Panc1 (cell line): ENCODE results near the gene IQCF6.
"Not testable (repeated sequence)": the region's sequence is repeated elsewhere in the genome, so short reads cannot be mapped to it uniquely, and the experiment has no call there.

Experiments used
- CTCF ChIP-seq: fragments of 450-650 bp; IDR thresholded peaks from 2 replicates; pipeline ENCODE4 v1.5.1; 2017; ENCODE audit warnings: mild to moderate bottlenecking
- POLR2AphosphoS5 ChIP-seq: IDR thresholded peaks from 2 replicates; pipeline ENCODE4 v1.6.1; 2012; ENCODE audit warnings: mild to moderate bottlenecking, low read depth, low read length, moderate library complexity
- SIN3A ChIP-seq: IDR thresholded peaks from 2 replicates; pipeline ENCODE4 v1.6.1; 2012; ENCODE audit warnings: low read depth, mild to moderate bottlenecking, low read length, moderate library complexity, borderline replicate concordance; ENCODE audit not compliant: insufficient read depth
- TCF7L2 ChIP-seq: IDR thresholded peaks from 2 replicates; pipeline ENCODE4 v1.6.1; 2011; ENCODE audit warnings: mild to moderate bottlenecking, low read depth, low read length, inconsistent platforms

GRCh38 chr3:51787576-51787975 lies 8.5 kb upstream of the IQCF6 start:
- not testable (repeated sequence) for TF ChIP-seq TCF7L2, CTCF, SIN3A, POLR2AphosphoS5
